ENCODE measurements around the gene NAA10.
A peak's percentile ranks its signal among the peaks of the same experiment; 100 is the strongest.

NAA10 gene

GRCh38 chrX:153886915-153887314, 47.9 kb downstream of the NAA10 start:
- H3K9ac ChIP-seq (ENCODE audit: low read depth, low read length) = 0 out of 2 replicates have a peak overlapping the region, but pooled peaks have one; percentile 54
- WGBS = 18% methylated on average over 12 of the region's 13 CpGs
- H3K4me1 ChIP-seq (ENCODE audit: insufficient read depth, low read length) = peaks cover 24% of the 10 kb centered on the region
- H3K27ac ChIP-seq (ENCODE audit: low read depth, low read length) = no peak overlapping the region
- peak overlapping the region; percentile 47 for H3K4me3 ChIP-seq (ENCODE audit: low read length)
- H3K9me3 ChIP-seq (ENCODE audit: insufficient read depth, low read depth, low read length) = no peaks in the 10 kb centered on the region
- no peaks in the 10 kb centered on the region for H3K36me3 ChIP-seq (ENCODE audit: insufficient read depth, low read length)
- peaks cover 35% of the 10 kb centered on the region for H3K27me3 ChIP-seq (ENCODE audit: insufficient read depth, low read length)

- Histone ChIP-seq H3K9ac (ENCODE audit: low read depth, low read length) (peak within 1 kb of the TSS; percentile 54), H3K27ac (ENCODE audit: low read depth, low read length) (no peak within 1 kb of the TSS), H3K4me3 (ENCODE audit: low read length) (peak within 1 kb of the TSS; percentile 49), H3K4me1 (ENCODE audit: insufficient read depth, low read length) (peaks cover 30% of the 10 kb centered on the region), H3K9me3 (ENCODE audit: insufficient read depth, low read depth, low read length) (no peaks in the 10 kb centered on the region), H3K27me3 (ENCODE audit: insufficient read depth, low read length) (peaks cover 35% of the 10 kb centered on the region), H3K36me3 (ENCODE audit: insufficient read depth, low read length) (no peaks in the 10 kb centered on the region)
- WGBS = under 1% methylated on average over 63 of the region's 94 CpGs
Measured at GRCh38 chrX:153885968-153886903, 48.6 kb downstream of the NAA10 start, which contains the start of gene L1CAM. Gene L1CAM, minus strand, starts transcription at chrX:153886173. Its CDS starts 10,337 bp downstream, at chrX:153875836.

- H3K27me3 ChIP-seq (ENCODE audit: insufficient read depth, low read length) = peaks cover 35% of the 10 kb centered on the region
- no peaks in the 10 kb centered on the region for H3K36me3 ChIP-seq (ENCODE audit: insufficient read depth, low read length)
- H3K4me1 ChIP-seq (ENCODE audit: insufficient read depth, low read length) = peaks cover 32% of the 10 kb centered on the region
- H3K9me3 ChIP-seq (ENCODE audit: insufficient read depth, low read depth, low read length) = no peaks in the 10 kb centered on the region
- H3K27ac ChIP-seq (ENCODE audit: low read depth, low read length) = no peak overlapping the region
- H3K4me3 ChIP-seq (ENCODE audit: low read length) = peak overlapping the region; percentile 49
- H3K9ac ChIP-seq (ENCODE audit: low read depth, low read length) = no peak overlapping the region
- WGBS = 5% methylated on average over 26 of the region's 32 CpGs
Measured at GRCh38 chrX:153885208-153885787, 49.5 kb downstream of the NAA10 start.

GRCh38 chrX:153884590-153884989, 50.2 kb downstream of the NAA10 start:
- Histone ChIP-seq H3K27me3 (ENCODE audit: insufficient read depth, low read length) (peaks cover 35% of the 10 kb centered on the region), H3K9me3 (ENCODE audit: insufficient read depth, low read depth, low read length) (no peaks in the 10 kb centered on the region), H3K4me1 (ENCODE audit: insufficient read depth, low read length) (peaks cover 35% of the 10 kb centered on the region), H3K27ac (ENCODE audit: low read depth, low read length) (no peak overlapping the region), H3K9ac (ENCODE audit: low read depth, low read length) (no peak overlapping the region), H3K4me3 (ENCODE audit: low read length) (peak overlapping the region; percentile 49), H3K36me3 (ENCODE audit: insufficient read depth, low read length) (no peaks in the 10 kb centered on the region)
- 40% methylated on average over 6 of the region's 6 CpGs for WGBS

GRCh38 chrX:153884136-153884535, 50.7 kb downstream of the NAA10 start:
- H3K27ac ChIP-seq (ENCODE audit: low read depth, low read length) = no peak overlapping the region
- H3K27me3 ChIP-seq (ENCODE audit: insufficient read depth, low read length) = peaks cover 35% of the 10 kb centered on the region
- H3K36me3 ChIP-seq (ENCODE audit: insufficient read depth, low read length) = no peaks in the 10 kb centered on the region
- WGBS = 66% methylated on average over 10 of the region's 13 CpGs
- no peak overlapping the region for H3K4me3 ChIP-seq (ENCODE audit: low read length)
- H3K9me3 ChIP-seq (ENCODE audit: insufficient read depth, low read depth, low read length) = no peaks in the 10 kb centered on the region
- H3K4me1 ChIP-seq (ENCODE audit: insufficient read depth, low read length) = peaks cover 35% of the 10 kb centered on the region
- H3K9ac ChIP-seq (ENCODE audit: low read depth, low read length) = no peak overlapping the region

GRCh38 chrX:153883163-153883843, 51.5 kb downstream of the NAA10 start:
- H3K4me3 ChIP-seq (ENCODE audit: low read length) = no peak overlapping the region
- H3K27me3 ChIP-seq (ENCODE audit: insufficient read depth, low read length) = peaks cover 33% of the 10 kb centered on the region
- WGBS = 48% methylated on average over 13 of the region's 13 CpGs
- H3K9me3 ChIP-seq (ENCODE audit: insufficient read depth, low read depth, low read length) = no peaks in the 10 kb centered on the region
- no peak overlapping the region for H3K9ac ChIP-seq (ENCODE audit: low read depth, low read length)
- no peak overlapping the region for H3K27ac ChIP-seq (ENCODE audit: low read depth, low read length)
- H3K4me1 ChIP-seq (ENCODE audit: insufficient read depth, low read length) = peaks cover 39% of the 10 kb centered on the region
- H3K36me3 ChIP-seq (ENCODE audit: insufficient read depth, low read length) = no peaks in the 10 kb centered on the region

GRCh38 chrX:153882557-153882956, 52.3 kb downstream of the NAA10 start:
- Histone ChIP-seq H3K27me3 (ENCODE audit: insufficient read depth, low read length) (peaks cover 27% of the 10 kb centered on the region), H3K36me3 (ENCODE audit: insufficient read depth, low read length) (no peaks in the 10 kb centered on the region), H3K4me3 (ENCODE audit: low read length) (no peak overlapping the region), H3K9me3 (ENCODE audit: insufficient read depth, low read depth, low read length) (no peaks in the 10 kb centered on the region), H3K4me1 (ENCODE audit: insufficient read depth, low read length) (peaks cover 46% of the 10 kb centered on the region), H3K27ac (ENCODE audit: low read depth, low read length) (no peak overlapping the region), H3K9ac (ENCODE audit: low read depth, low read length) (no peak overlapping the region)
- WGBS = 45% methylated on average over 4 of the region's 7 CpGs

- WGBS = 55% methylated on average over 8 of the region's 8 CpGs
- Histone ChIP-seq H3K9ac (ENCODE audit: low read depth, low read length) (no peak overlapping the region), H3K27ac (ENCODE audit: low read depth, low read length) (no peak overlapping the region), H3K4me1 (ENCODE audit: insufficient read depth, low read length) (peaks cover 43% of the 10 kb centered on the region), H3K27me3 (ENCODE audit: insufficient read depth, low read length) (peaks cover 22% of the 10 kb centered on the region), H3K9me3 (ENCODE audit: insufficient read depth, low read depth, low read length) (no peaks in the 10 kb centered on the region), H3K4me3 (ENCODE audit: low read length) (no peak overlapping the region), H3K36me3 (ENCODE audit: insufficient read depth, low read length) (no peaks in the 10 kb centered on the region)
Measured at GRCh38 chrX:153882086-153882498, 52.7 kb downstream of the NAA10 start.

- H3K36me3 ChIP-seq (ENCODE audit: insufficient read depth, low read length) = no peaks in the 10 kb centered on the region
- peaks cover 40% of the 10 kb centered on the region for H3K4me1 ChIP-seq (ENCODE audit: insufficient read depth, low read length)
- WGBS = 87% methylated on average over 7 of the region's 7 CpGs
- no peak overlapping the region for H3K27ac ChIP-seq (ENCODE audit: low read depth, low read length)
- no peak overlapping the region for H3K9ac ChIP-seq (ENCODE audit: low read depth, low read length)
- peaks cover 14% of the 10 kb centered on the region for H3K27me3 ChIP-seq (ENCODE audit: insufficient read depth, low read length)
- H3K4me3 ChIP-seq (ENCODE audit: low read length) = no peak overlapping the region
- H3K9me3 ChIP-seq (ENCODE audit: insufficient read depth, low read depth, low read length) = no peaks in the 10 kb centered on the region
Measured at GRCh38 chrX:153881281-153881680, 53.6 kb downstream of the NAA10 start.

GRCh38 chrX:153880440-153880815, 54.4 kb downstream of the NAA10 start:
- Histone ChIP-seq H3K4me3 (ENCODE audit: low read length) (no peak overlapping the region), H3K9me3 (ENCODE audit: insufficient read depth, low read depth, low read length) (no peaks in the 10 kb centered on the region), H3K4me1 (ENCODE audit: insufficient read depth, low read length) (peaks cover 43% of the 10 kb centered on the region)

More at GRCh38 chrX:153880440-153880815, 54.4 kb downstream of the NAA10 start:
- no peaks in the 10 kb centered on the region for H3K36me3 ChIP-seq (ENCODE audit: insufficient read depth, low read length)
- H3K27me3 ChIP-seq (ENCODE audit: insufficient read depth, low read length) = peaks cover 12% of the 10 kb centered on the region
- no peak overlapping the region for H3K9ac ChIP-seq (ENCODE audit: low read depth, low read length)
- WGBS = 48% methylated on average over 6 of the region's 6 CpGs
- H3K27ac ChIP-seq (ENCODE audit: low read depth, low read length) = no peak overlapping the region
